ENCODE results near the gene TMEM178B.

The TMEM178B gene

GRCh38 chr7:141511676-141512396, 438.0 kb downstream of the TMEM178B start:
- no peak for DNase-seq (ENCODE audit: low read depth, low spot score)
- no peak overlapping the region for H3K4me3 ChIP-seq (ENCODE audit: low read length)

- DNase-seq (ENCODE audit: low read depth, low spot score) = no peak
- H3K4me3 ChIP-seq (ENCODE audit: low read length) = no peak overlapping the region
Observed at GRCh38 chr7:141512597-141512996, 438.7 kb downstream of the TMEM178B start.

GRCh38 chr7:141513720-141514119, 439.9 kb downstream of the TMEM178B start:
- no peak overlapping the region for H3K4me3 ChIP-seq (ENCODE audit: low read length)
- DNase-seq (ENCODE audit: low read depth, low spot score) = no peak

GRCh38 chr7:141515941-141516340, 442.1 kb downstream of the TMEM178B start:
- DNase-seq (ENCODE audit: low read depth, low spot score) = no peak
- no peak overlapping the region for H3K4me3 ChIP-seq (ENCODE audit: low read length)

GRCh38 chr7:141519623-141520022, 445.8 kb downstream of the TMEM178B start:
- no peak overlapping the region for H3K4me3 ChIP-seq (ENCODE audit: low read length)
- DNase-seq (ENCODE audit: low read depth, low spot score) = no peak

- no peak for DNase-seq (ENCODE audit: low read depth, low spot score)
- no peak overlapping the region for H3K4me3 ChIP-seq (ENCODE audit: low read length)
Observed at GRCh38 chr7:141522657-141523342, 448.9 kb downstream of the TMEM178B start.

- no peak overlapping the region for H3K4me3 ChIP-seq (ENCODE audit: low read length)
- DNase-seq (ENCODE audit: low read depth, low spot score) = no peak
Observed at GRCh38 chr7:141525973-141526514, 452.2 kb downstream of the TMEM178B start.

GRCh38 chr7:141527076-141527475, 453.2 kb downstream of the TMEM178B start:
- no peak for DNase-seq (ENCODE audit: low read depth, low spot score)
- H3K4me3 ChIP-seq (ENCODE audit: low read length) = no peak overlapping the region

GRCh38 chr7:141528399-141528798, 454.5 kb downstream of the TMEM178B start:
- DNase-seq (ENCODE audit: low read depth, low spot score) = no peak
- no peak overlapping the region for H3K4me3 ChIP-seq (ENCODE audit: low read length)

Data from Jurkat, Clone E6-1 (cell line).